DOHH2 (cell line): ENCODE results near the gene VEGFB.

Source experiments
- H3F3A ChIP-seq: fragments of 200-600 bp; sonication (generic), shearing (Covaris generic); 2 replicates; pipeline ENCODE4 v1.6.0; 2016; ENCODE audit warnings: antibody characterized with exemption, mild to moderate bottlenecking; ENCODE audit not compliant: control insufficient read depth, insufficient read depth
- H3K27ac ChIP-seq: fragments of 200-600 bp; sonication (generic); 2 replicates; pipeline ENCODE4 v1.5.1; 2014; ENCODE audit warnings: low read depth, mild to moderate bottlenecking, low read length, moderate library complexity
- H3K27me3 ChIP-seq: fragments of 200-600 bp; sonication (generic); 2 replicates; pipeline ENCODE4 v1.6.1; 2014; ENCODE audit warnings: mild to moderate bottlenecking, low read length, mixed read lengths; ENCODE audit not compliant: control insufficient read depth
- H3K36me3 ChIP-seq: fragments of 200-600 bp; sonication (generic); 2 replicates; pipeline ENCODE4 v1.6.1; 2014; ENCODE audit warnings: mild to moderate bottlenecking, low read length, moderate library complexity, mixed read lengths; ENCODE audit not compliant: control insufficient read depth
- H3K4me1 ChIP-seq: fragments of 200-600 bp; sonication (generic); 2 replicates; pipeline ENCODE4 v1.6.1; 2014; ENCODE audit warnings: mild to moderate bottlenecking, low read length, mixed read lengths; ENCODE audit not compliant: control insufficient read depth
- H3K4me2 ChIP-seq: fragments of 200-600 bp; sonication (generic); 2 replicates; pipeline ENCODE4 v1.6.0; 2014; ENCODE audit warnings: mild to moderate bottlenecking, low read length, moderate library complexity
- H3K4me3 ChIP-seq: fragments of 200-600 bp; sonication (generic); 2 replicates; pipeline ENCODE4 v1.5.1; 2014; ENCODE audit warnings: mild to moderate bottlenecking, low read length, mixed read lengths
- H3K79me2 ChIP-seq: fragments of 200-600 bp; sonication (generic); 2 replicates; pipeline ENCODE4 v1.6.1; 2014; ENCODE audit warnings: mild to moderate bottlenecking, low read length, mixed read lengths; ENCODE audit not compliant: control insufficient read depth
- H3K9me2 ChIP-seq: fragments of 200-600 bp; sonication (generic); replicated peaks from 2 replicates; pipeline ENCODE4 v1.6.1; 2014; ENCODE audit warnings: mild to moderate bottlenecking, low read length, mixed read lengths; ENCODE audit not compliant: control insufficient read depth
- H3K9me3 ChIP-seq: fragments of 200-600 bp; sonication (generic); 2 replicates; pipeline ENCODE4 v1.6.1; 2014; ENCODE audit warnings: antibody characterized with exemption, low read length, mixed read lengths; ENCODE audit not compliant: control insufficient read depth, insufficient read depth
- H4K20me1 ChIP-seq: fragments of 200-600 bp; sonication (generic); 2 replicates; pipeline ENCODE4 v1.6.0; 2014; ENCODE audit warnings: low read depth, mild to moderate bottlenecking, antibody characterized with exemption, low read length, moderate library complexity; ENCODE audit not compliant: control insufficient read depth, insufficient read depth
- EZH2phosphoT487 ChIP-seq: fragments of 200-600 bp; sonication (generic); IDR thresholded peaks from 2 replicates; pipeline ENCODE4 v1.6.1; 2017; ENCODE audit warnings: borderline replicate concordance, mild to moderate bottlenecking, antibody characterized with exemption, low read length, moderate library complexity, mixed read lengths
- TF ChIP-seq, protein P1 (sequence below): fragments of 200-600 bp; sonication (generic); IDR thresholded peaks from one replicate; pipeline ENCODE4 v1.5.1; 2014; ENCODE audit warnings: antibody characterized with exemption, mild to moderate bottlenecking, low read depth, low read length; ENCODE audit not compliant: poor library complexity, severe bottlenecking

Gene VEGFB

DNA sequence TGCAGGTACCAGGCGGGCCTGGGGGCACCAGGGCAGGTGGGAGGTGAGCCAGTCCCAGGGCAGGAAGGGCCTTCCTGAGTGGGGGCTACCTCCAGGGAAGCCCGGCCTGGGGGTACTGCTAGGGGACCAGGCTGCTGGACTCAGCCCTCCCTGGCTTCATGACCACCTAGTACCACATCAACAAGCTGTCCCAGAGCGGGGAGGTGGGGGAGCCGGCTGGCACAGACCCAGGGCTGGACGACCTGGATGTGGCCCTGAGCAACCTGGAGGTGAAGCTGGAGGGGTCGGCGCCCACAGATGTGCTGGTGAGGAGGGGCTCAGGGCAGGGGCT lies 15.1 kb upstream of the VEGFB start:
- Histone ChIP-seq H4K20me1 (no peaks in the 10 kb centered on the region), H3K4me3 (no peak overlapping the region), H3F3A (peaks cover 22% of the 10 kb centered on the region), H3K9me2 (no peaks in the 10 kb centered on the region), H3K9me3 (no peaks in the 10 kb centered on the region), H3K4me2 (no peak overlapping the region), H3K4me1 (peaks cover 30% of the 10 kb centered on the region), H3K79me2 (peaks cover 3% of the 10 kb centered on the region; the same call in 1 of the 2 replicates), H3K36me3 (peaks cover 71% of the 10 kb centered on the region), H3K27me3 (no peaks in the 10 kb centered on the region), H3K27ac (no peak overlapping the region)
- no peak for TF ChIP-seq EZH2phosphoT487
- TF ChIP-seq, protein P1, sequence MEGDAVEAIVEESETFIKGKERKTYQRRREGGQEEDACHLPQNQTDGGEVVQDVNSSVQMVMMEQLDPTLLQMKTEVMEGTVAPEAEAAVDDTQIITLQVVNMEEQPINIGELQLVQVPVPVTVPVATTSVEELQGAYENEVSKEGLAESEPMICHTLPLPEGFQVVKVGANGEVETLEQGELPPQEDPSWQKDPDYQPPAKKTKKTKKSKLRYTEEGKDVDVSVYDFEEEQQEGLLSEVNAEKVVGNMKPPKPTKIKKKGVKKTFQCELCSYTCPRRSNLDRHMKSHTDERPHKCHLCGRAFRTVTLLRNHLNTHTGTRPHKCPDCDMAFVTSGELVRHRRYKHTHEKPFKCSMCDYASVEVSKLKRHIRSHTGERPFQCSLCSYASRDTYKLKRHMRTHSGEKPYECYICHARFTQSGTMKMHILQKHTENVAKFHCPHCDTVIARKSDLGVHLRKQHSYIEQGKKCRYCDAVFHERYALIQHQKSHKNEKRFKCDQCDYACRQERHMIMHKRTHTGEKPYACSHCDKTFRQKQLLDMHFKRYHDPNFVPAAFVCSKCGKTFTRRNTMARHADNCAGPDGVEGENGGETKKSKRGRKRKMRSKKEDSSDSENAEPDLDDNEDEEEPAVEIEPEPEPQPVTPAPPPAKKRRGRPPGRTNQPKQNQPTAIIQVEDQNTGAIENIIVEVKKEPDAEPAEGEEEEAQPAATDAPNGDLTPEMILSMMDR: no peak

DNA sequence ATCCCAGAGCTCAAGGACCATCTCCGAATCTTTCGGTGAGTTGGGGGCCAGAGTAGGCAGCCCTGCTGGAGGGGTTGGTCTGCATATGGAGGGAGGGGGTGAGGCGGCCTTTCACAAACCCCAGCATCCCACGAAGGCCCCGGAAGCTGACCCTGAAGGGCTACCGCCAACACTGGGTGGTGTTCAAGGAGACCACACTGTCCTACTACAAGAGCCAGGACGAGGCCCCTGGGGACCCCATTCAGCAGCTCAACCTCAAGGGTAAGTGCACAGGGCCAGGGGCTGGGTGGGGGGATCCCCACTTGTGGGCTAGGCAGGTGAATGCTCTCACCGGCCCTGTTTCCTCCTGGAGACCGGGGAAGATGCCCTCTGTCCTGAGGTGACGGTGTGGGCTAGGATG lies 14.6 kb upstream of the VEGFB start:
- H3K79me2 ChIP-seq: peaks cover 3% of the 10 kb centered on the region; the same call in 1 of the 2 replicates
- H3F3A ChIP-seq: peaks cover 18% of the 10 kb centered on the region
- no peaks in the 10 kb centered on the region for H4K20me1 ChIP-seq
- no peak overlapping the region for H3K27ac ChIP-seq
- H3K4me2 ChIP-seq: no peak overlapping the region
- H3K4me3 ChIP-seq: no peak overlapping the region
- H3K36me3 ChIP-seq: peaks cover 72% of the 10 kb centered on the region
- no peaks in the 10 kb centered on the region for H3K9me2 ChIP-seq
- no peaks in the 10 kb centered on the region for H3K27me3 ChIP-seq
- TF ChIP-seq, protein P1: no peak
- no peak for TF ChIP-seq EZH2phosphoT487
- H3K4me1 ChIP-seq: peaks cover 30% of the 10 kb centered on the region
- no peaks in the 10 kb centered on the region for H3K9me3 ChIP-seq

GRCh38 chr11:64220271-64220670 lies 14.1 kb upstream of the VEGFB start:
- H3K79me2 ChIP-seq: peaks cover 8% of the 10 kb centered on the region
- H3K36me3 ChIP-seq: peaks cover 72% of the 10 kb centered on the region
- no peaks in the 10 kb centered on the region for H3K9me2 ChIP-seq
- H3K4me2 ChIP-seq: no peak overlapping the region
- TF ChIP-seq, protein P1: no peak
- TF ChIP-seq EZH2phosphoT487: no peak
- H3F3A ChIP-seq: peaks cover 12% of the 10 kb centered on the region
- no peak overlapping the region for H3K27ac ChIP-seq
- H4K20me1 ChIP-seq: no peaks in the 10 kb centered on the region
- no peak overlapping the region for H3K4me3 ChIP-seq
- peaks cover 30% of the 10 kb centered on the region for H3K4me1 ChIP-seq
- no peaks in the 10 kb centered on the region for H3K9me3 ChIP-seq
- H3K27me3 ChIP-seq: no peaks in the 10 kb centered on the region

DNA sequence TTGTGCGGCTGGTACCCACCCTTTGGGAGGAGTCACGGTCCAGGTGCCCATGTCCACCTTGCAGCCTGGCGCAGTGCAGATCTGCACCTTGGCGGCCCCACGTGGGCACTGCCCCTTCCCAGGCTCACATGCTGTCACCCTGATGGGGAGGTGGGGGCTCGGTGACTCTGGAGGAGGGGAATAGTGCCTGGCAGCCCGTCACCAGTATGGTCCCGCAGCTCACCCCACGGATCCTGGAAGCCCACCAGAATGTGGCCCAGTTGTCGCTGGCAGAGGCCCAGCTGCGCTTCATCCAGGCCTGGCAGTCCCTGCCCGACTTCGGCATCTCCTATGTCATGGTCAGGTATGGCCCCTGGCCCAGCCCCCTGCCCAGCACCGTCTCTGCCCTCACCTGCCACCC lies 13.6 kb upstream of the VEGFB start:
- Histone ChIP-seq H3K4me1 (peaks cover 29% of the 10 kb centered on the region), H3K9me2 (no peaks in the 10 kb centered on the region), H3F3A (peaks cover 11% of the 10 kb centered on the region), H3K79me2 (peaks cover 12% of the 10 kb centered on the region), H3K4me2 (no peak overlapping the region), H4K20me1 (no peaks in the 10 kb centered on the region), H3K36me3 (peaks cover 73% of the 10 kb centered on the region), H3K27me3 (no peaks in the 10 kb centered on the region), H3K9me3 (no peaks in the 10 kb centered on the region), H3K27ac (0 out of 2 replicates have a peak overlapping the region, but pooled peaks have one; percentile 6), H3K4me3 (no peak overlapping the region)
- TF ChIP-seq EZH2phosphoT487: no peak
- TF ChIP-seq, protein P1: no peak
